ENCODE results near the gene TSHZ3.

TSHZ3 gene

DNA sequence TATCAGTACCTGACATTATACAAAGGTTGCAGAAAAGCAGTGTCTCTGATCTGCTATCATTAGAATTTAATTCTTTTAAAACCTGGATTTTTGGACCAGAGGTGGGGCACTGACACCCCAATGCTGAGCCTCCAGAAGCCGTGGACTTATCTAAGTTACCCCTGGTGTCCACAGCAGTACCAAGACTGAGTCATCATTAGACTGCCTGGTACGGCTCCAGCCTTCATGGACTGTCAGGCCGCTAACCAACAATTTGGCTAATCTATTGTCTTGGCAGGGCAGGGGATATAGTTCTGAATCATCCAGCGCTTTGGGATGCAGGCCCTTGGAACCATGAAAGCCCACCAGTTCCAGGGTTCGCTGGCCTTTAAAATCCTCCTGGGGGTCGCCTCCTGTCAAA, 78.3 kb downstream of the TSHZ3 start:
- TF ChIP-seq, protein P1, sequence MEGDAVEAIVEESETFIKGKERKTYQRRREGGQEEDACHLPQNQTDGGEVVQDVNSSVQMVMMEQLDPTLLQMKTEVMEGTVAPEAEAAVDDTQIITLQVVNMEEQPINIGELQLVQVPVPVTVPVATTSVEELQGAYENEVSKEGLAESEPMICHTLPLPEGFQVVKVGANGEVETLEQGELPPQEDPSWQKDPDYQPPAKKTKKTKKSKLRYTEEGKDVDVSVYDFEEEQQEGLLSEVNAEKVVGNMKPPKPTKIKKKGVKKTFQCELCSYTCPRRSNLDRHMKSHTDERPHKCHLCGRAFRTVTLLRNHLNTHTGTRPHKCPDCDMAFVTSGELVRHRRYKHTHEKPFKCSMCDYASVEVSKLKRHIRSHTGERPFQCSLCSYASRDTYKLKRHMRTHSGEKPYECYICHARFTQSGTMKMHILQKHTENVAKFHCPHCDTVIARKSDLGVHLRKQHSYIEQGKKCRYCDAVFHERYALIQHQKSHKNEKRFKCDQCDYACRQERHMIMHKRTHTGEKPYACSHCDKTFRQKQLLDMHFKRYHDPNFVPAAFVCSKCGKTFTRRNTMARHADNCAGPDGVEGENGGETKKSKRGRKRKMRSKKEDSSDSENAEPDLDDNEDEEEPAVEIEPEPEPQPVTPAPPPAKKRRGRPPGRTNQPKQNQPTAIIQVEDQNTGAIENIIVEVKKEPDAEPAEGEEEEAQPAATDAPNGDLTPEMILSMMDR (conservative IDR thresholded peaks at IDR 0.05; ENCODE audit: control insufficient read depth, insufficient read depth, low read depth, low read length): no peak
- no peak overlapping the region for H3K4me3 ChIP-seq (ENCODE audit: control insufficient read depth, low read depth, low read length)
- DNase-seq (ENCODE audit: low read depth): peak; percentile 87

DNA sequence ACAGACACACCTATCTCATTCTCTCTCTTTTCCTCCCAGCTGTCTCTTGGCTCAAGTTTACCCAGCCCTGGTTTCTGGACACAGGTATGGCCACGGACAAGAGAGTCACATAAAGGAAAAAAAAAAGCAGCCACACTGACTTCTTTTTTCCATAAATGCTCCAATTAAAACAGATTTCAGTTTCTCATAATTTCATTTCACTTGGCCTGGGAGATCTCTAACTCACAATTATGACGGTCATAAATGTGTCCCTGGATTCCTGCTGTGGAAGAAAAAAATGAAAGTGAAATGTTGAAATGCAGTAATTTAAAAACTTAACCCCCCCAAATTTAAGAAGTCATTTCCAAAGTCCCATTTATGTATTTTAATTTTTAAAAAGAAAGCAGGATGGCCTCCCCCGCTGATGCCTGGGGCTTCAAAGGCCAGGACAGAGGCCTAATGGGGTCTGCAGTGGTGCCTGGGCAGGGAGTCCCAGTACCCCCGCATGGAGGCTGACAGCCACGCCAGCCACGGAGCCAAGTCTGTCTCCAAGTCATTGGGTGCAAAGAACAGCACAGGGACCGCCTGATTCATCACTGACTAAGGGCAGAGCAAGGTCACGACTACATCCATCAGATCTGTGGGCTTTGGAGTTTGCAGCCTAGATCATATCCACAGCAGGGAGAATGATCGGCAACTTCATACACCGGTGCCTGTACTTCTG, 79.7 kb downstream of the TSHZ3 start:
- H3K4me3 ChIP-seq (ENCODE audit: control insufficient read depth, low read depth, low read length): no peak overlapping the region
- peak; percentile 36 for DNase-seq (ENCODE audit: low read depth)
- TF ChIP-seq, protein P1 (conservative IDR thresholded peaks at IDR 0.05; ENCODE audit: control insufficient read depth, insufficient read depth, low read depth, low read length): no peak

- DNase-seq (ENCODE audit: low read depth): no peak
- H3K4me3 ChIP-seq (ENCODE audit: control insufficient read depth, low read depth, low read length): no peak overlapping the region
- TF ChIP-seq, protein P1 (conservative IDR thresholded peaks at IDR 0.05; ENCODE audit: control insufficient read depth, insufficient read depth, low read depth, low read length): no peak
These were observed 80.4 kb downstream of the TSHZ3 start for GRCh38 chr19:31268751-31269383.

GRCh38 chr19:31266731-31267130, 82.5 kb downstream of the TSHZ3 start:
- TF ChIP-seq, protein P1 (conservative IDR thresholded peaks at IDR 0.05; ENCODE audit: control insufficient read depth, insufficient read depth, low read depth, low read length): no peak
- DNase-seq (ENCODE audit: low read depth): no peak

DNA sequence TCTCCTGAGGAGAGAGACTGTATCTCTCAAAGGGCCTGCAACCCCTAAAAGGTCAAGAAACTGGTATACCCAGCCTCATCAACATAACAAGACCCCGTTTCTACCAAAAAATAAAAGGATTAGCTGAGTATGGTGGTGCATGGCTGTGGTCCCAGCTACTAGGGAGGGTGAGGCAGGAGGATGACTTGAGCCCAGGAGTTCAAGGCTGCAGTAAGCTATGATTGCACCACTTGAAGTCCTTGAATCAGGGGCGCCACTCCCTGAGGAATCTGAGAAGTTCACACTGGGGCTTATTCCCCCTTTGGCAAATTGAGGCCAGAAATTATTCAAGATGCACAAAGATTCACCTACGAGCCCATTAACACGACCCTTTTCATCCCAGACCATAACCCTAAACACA, 83.0 kb downstream of the TSHZ3 start:
- no peak for DNase-seq (ENCODE audit: low read depth)
- H3K4me3 ChIP-seq (ENCODE audit: control insufficient read depth, low read depth, low read length): no peak overlapping the region

More at GRCh38 chr19:31266731-31267130, 82.5 kb downstream of the TSHZ3 start:
- H3K4me3 ChIP-seq (ENCODE audit: control insufficient read depth, low read depth, low read length): no peak overlapping the region

DNA sequence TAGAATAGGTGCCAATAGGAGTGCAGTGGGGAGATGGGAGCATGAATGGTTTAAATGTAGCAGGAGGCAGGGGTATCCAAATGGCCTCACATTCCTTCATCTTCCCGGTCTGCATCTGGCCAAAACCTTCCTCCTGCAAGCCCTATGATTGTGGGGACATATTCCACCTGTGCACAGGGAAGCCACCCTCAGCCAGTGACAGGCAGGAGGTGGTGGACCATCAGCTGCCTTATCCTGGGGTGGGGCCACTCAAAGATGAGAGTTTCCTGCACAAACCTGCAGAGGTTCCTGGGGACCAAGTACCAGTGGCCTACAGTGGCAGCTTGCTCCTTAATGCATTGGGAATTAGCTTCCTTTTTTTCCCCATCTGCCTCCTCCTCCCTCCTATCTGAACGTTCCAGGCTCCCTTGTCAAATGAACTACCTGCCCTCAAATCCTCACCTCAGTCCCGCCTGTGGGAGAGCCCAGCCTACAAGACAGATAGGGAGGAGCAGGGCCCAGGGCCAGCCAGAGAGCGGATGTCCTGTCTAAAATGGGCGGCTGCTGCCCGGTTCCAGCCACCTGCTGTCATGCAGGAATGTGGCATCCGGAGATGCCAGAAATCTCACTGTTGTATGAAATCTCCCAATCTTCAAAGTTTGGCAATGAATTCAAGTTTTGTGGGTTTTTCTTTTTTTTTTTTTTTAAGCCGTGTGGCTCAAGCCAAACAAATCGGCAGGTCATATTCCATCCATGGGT, 85.0 kb downstream of the TSHZ3 start:
- H3K4me3 ChIP-seq (ENCODE audit: control insufficient read depth, low read depth, low read length): no peak overlapping the region
- TF ChIP-seq, protein P1 (conservative IDR thresholded peaks at IDR 0.05; ENCODE audit: control insufficient read depth, insufficient read depth, low read depth, low read length): no peak
- no peak for DNase-seq (ENCODE audit: low read depth)

More for the DNA sequence above, 83.0 kb downstream of the TSHZ3 start:
- TF ChIP-seq, protein P1 (conservative IDR thresholded peaks at IDR 0.05; ENCODE audit: control insufficient read depth, insufficient read depth, low read depth, low read length): no peak
